ENCODE measurements around the gene DNAJC15.

The DNAJC15 gene

GRCh38 chr13:43088093-43088511 lies 64.7 kb downstream of the DNAJC15 start:
- no peak for DNase-seq

- DNase-seq, result no peak
Observed at GRCh38 chr13:43089912-43090498, 66.6 kb downstream of the DNAJC15 start.

- DNase-seq, result no peak
Observed at GRCh38 chr13:43094901-43095300, 71.5 kb downstream of the DNAJC15 start.

- DNase-seq, result no peak
Observed at GRCh38 chr13:43095771-43096719, 72.7 kb downstream of the DNAJC15 start.

GRCh38 chr13:43100667-43101066 lies 77.3 kb downstream of the DNAJC15 start:
- no peak for DNase-seq

- DNase-seq, result no peak
Observed at GRCh38 chr13:43102304-43102703, 78.9 kb downstream of the DNAJC15 start.

- DNase-seq, result no peak
Observed at GRCh38 chr13:43107780-43108179, 84.4 kb downstream of the DNAJC15 start.

GRCh38 chr13:43110036-43110435 lies 86.7 kb downstream of the DNAJC15 start:
- DNase-seq, result no peak

- DNase-seq, result no peak
Observed at GRCh38 chr13:43110658-43111057, 87.3 kb downstream of the DNAJC15 start.

- DNase-seq, result no peak
Observed at GRCh38 chr13:43111559-43112400, 88.4 kb downstream of the DNAJC15 start.

GRCh38 chr13:43113603-43114002 lies 90.2 kb downstream of the DNAJC15 start:
- no peak for DNase-seq

GRCh38 chr13:43114504-43114903 lies 91.1 kb downstream of the DNAJC15 start:
- no peak for DNase-seq

- DNase-seq, result no peak
Observed at GRCh38 chr13:43115141-43115540, 91.8 kb downstream of the DNAJC15 start.

- no peak for DNase-seq
Observed at GRCh38 chr13:43116242-43116641, 92.9 kb downstream of the DNAJC15 start.

GRCh38 chr13:43118521-43118920 lies 95.1 kb downstream of the DNAJC15 start:
- no peak for DNase-seq

GRCh38 chr13:43119206-43119605 lies 95.8 kb downstream of the DNAJC15 start:
- DNase-seq, result no peak

- DNase-seq, result no peak
Observed at GRCh38 chr13:43122791-43123190, 99.4 kb downstream of the DNAJC15 start.

GRCh38 chr13:43123856-43124255 lies 100.5 kb downstream of the DNAJC15 start:
- no peak for DNase-seq

GRCh38 chr13:43124490-43124889 lies 101.1 kb downstream of the DNAJC15 start:
- no peak for DNase-seq

GRCh38 chr13:43126420-43126819 lies 103.0 kb downstream of the DNAJC15 start:
- no peak for DNase-seq

GRCh38 chr13:43127103-43127798 lies 103.9 kb downstream of the DNAJC15 start:
- DNase-seq, result no peak

GRCh38 chr13:43127827-43128226 lies 104.4 kb downstream of the DNAJC15 start:
- no peak for DNase-seq

GRCh38 chr13:43128504-43128961 lies 105.1 kb downstream of the DNAJC15 start:
- no peak for DNase-seq
